ENCODE results near the gene TTC39C. TPM values are rescaled to one million over a fixed set of nuclear protein-coding genes. Genes with fewer than 3 reads are reported as not detected.

Gene TTC39C
- polyA plus RNA-seq, 3 donors = 4.3 to 29.5 (median 8.3) TPM

DNA sequence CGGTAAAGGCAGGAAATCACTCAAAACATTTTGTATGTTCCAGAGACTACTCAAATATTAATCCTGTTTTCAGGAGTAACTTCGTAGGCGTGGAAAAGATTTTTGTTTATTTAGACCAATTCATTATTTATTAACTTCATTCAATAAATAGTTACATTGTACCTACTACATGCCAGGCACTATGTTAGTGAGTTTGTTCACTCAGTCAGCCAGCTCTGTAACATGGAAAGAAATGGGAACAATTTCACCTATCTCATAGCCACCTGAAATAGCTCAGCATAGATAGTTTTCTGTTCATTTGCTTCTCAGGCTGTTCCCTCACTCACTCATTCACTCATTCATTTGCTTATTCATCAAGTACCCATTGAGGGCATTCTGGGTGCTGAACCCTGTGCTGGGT lies 34.6 kb downstream of the TTC39C start:
- H3K79me2 ChIP-seq (ENCODE audit: insufficient read depth, low read length) = peaks cover 96% of the 10 kb centered on the region
- Mint-ChIP-seq H3K36me3 (peaks cover 0 to 9% of the 10 kb centered on the region in 2 donors), H3K27me3 (ENCODE audit: low read depth in 3 of 3) (peaks cover 0 to 1% (median 0%) of the 10 kb centered on the region in 3 donors), H3K27ac (peak overlapping the region in 3 of 7 donors; percentile 55 to 70 (median 66)), H3K4me3 (no peak overlapping the region), H3K4me1 (peaks cover 8% of the 10 kb centered on the region), H3K9me3 (no peaks in the 10 kb centered on the region)
- no peaks in the 10 kb centered on the region for H3K9me3 ChIP-seq (replicated peaks in 1 of 2; ENCODE audit: control insufficient read depth in 1 of 2, insufficient read depth in 1 of 2, low read length in 2 of 2)
- H2AFZ ChIP-seq (ENCODE audit: insufficient read depth, low read depth, low read length, poor library complexity, severe bottlenecking) = no peak overlapping the region
- intact Hi-C loops (cut with micrococcal nuclease) = no loop called here
- no peak overlapping the region for H3K27ac ChIP-seq (ENCODE audit: low read depth in 1 of 2, low read length in 2 of 2)
- no peak overlapping the region for H3K4me2 ChIP-seq (replicated peaks; ENCODE audit: extremely low read depth, low read length, poor library complexity, severe bottlenecking)
- no peaks in the 10 kb centered on the region for H3K36me3 ChIP-seq (replicated peaks in 1 of 2; ENCODE audit: control insufficient read depth in 1 of 2, insufficient read depth in 2 of 2, low read length in 2 of 2)
- H3K27me3 ChIP-seq (ENCODE audit: control insufficient read depth in 2 of 2, insufficient read depth in 2 of 2, low read length in 2 of 2) = no peaks in the 10 kb centered on the region
- no peak overlapping the region for H3K4me3 ChIP-seq (replicated peaks in 1 of 3; ENCODE audit: low read depth in 2 of 3, low read length in 3 of 3)
- DNase-seq = no peak
- WGBS (ENCODE audit: insufficient coverage) = no CpG with 5 or more reads among the region's 3 CpGs
- TF ChIP-seq, protein P1, sequence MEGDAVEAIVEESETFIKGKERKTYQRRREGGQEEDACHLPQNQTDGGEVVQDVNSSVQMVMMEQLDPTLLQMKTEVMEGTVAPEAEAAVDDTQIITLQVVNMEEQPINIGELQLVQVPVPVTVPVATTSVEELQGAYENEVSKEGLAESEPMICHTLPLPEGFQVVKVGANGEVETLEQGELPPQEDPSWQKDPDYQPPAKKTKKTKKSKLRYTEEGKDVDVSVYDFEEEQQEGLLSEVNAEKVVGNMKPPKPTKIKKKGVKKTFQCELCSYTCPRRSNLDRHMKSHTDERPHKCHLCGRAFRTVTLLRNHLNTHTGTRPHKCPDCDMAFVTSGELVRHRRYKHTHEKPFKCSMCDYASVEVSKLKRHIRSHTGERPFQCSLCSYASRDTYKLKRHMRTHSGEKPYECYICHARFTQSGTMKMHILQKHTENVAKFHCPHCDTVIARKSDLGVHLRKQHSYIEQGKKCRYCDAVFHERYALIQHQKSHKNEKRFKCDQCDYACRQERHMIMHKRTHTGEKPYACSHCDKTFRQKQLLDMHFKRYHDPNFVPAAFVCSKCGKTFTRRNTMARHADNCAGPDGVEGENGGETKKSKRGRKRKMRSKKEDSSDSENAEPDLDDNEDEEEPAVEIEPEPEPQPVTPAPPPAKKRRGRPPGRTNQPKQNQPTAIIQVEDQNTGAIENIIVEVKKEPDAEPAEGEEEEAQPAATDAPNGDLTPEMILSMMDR (IDR thresholded peaks at IDR 0.05) = no peak
- H4K20me1 ChIP-seq (ENCODE audit: insufficient read depth, low read length) = peaks cover 37% of the 10 kb centered on the region
- peaks cover 1 to 3% of the 10 kb centered on the region in 2 donors for H3K4me1 ChIP-seq (ENCODE audit: control insufficient read depth in 1 of 2, insufficient read depth in 2 of 2, low read length in 2 of 2)
- no peak overlapping the region for H3K9ac ChIP-seq (ENCODE audit: insufficient read depth, low read length, poor library complexity, severe bottlenecking)

DNA sequence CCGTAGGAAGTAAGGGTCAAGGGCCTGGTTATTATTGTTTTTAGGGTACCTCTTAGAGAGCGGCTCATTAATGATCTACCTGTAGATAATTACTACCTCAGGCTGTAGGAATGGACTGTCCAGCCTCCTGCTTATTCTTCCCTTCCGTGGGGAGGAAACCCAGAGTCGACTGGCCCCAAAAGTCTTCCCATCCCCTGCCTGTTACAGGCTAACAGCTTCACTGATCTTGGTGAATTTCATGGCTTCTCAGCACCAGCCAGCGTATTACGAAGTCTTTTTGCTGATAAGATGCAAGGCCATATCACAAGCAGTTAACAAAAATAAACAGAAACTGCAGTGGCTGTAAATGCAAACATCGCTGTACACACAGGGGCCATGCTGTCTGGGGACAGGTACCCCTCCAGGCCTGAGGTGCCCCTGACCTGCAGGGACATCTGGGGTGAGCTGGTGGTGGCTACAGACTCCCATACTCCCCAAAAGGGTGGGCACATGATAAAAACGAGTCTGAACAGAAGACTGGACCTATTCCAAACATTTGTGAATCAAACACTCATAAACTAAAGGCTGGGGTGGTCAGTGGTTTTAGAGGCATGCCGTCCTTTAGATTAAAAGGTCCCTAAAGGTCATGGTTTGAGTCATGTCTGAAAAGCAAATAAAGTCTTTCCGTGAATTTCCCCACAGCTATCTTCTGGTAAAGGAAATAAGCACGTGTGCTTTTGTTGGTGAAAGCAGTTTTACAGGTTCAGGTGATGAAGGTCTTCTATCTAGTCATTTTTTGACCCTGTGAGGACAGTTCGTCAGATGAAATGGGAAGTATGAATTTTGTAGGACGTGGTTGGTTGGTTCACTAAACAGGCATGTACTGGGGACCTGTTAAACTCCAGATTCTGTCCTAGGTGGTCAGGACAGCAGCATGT lies 36.7 kb downstream of the TTC39C start:
- Histone ChIP-seq H3K79me2 (ENCODE audit: insufficient read depth, low read length) (peaks cover 100% of the 10 kb centered on the region), H4K20me1 (ENCODE audit: insufficient read depth, low read length) (peaks cover 48% of the 10 kb centered on the region), H3K4me3 (replicated peaks in 1 of 3; ENCODE audit: low read depth in 2 of 3, low read length in 3 of 3) (no peak overlapping the region), H3K4me2 (replicated peaks; ENCODE audit: extremely low read depth, low read length, poor library complexity, severe bottlenecking) (no peak overlapping the region), H3K9me3 (replicated peaks in 1 of 2; ENCODE audit: control insufficient read depth in 1 of 2, insufficient read depth in 1 of 2, low read length in 2 of 2) (no peaks in the 10 kb centered on the region), H3K4me1 (ENCODE audit: control insufficient read depth in 1 of 2, insufficient read depth in 2 of 2, low read length in 2 of 2) (no peaks in the 10 kb centered on the region), H3K27me3 (ENCODE audit: control insufficient read depth in 2 of 2, insufficient read depth in 2 of 2, low read length in 2 of 2) (no peaks in the 10 kb centered on the region), H3K9ac (ENCODE audit: insufficient read depth, low read length, poor library complexity, severe bottlenecking) (no peak overlapping the region), H2AFZ (ENCODE audit: insufficient read depth, low read depth, low read length, poor library complexity, severe bottlenecking) (no peak overlapping the region), H3K27ac (ENCODE audit: low read depth in 1 of 2, low read length in 2 of 2) (no peak overlapping the region), H3K36me3 (replicated peaks in 1 of 2; ENCODE audit: control insufficient read depth in 1 of 2, insufficient read depth in 2 of 2, low read length in 2 of 2) (no peaks in the 10 kb centered on the region)
- Mint-ChIP-seq H3K9me3 (no peaks in the 10 kb centered on the region), H3K36me3 (peaks cover 4 to 9% of the 10 kb centered on the region in 2 donors), H3K27me3 (ENCODE audit: low read depth in 3 of 3) (peaks cover 0 to 1% (median 0%) of the 10 kb centered on the region in 3 donors), H3K27ac (no peak overlapping the region), H3K4me3 (no peak overlapping the region), H3K4me1 (peaks cover 10% of the 10 kb centered on the region)
- WGBS (ENCODE audit: insufficient coverage) = 87% methylated on average over 7 of the region's 13 CpGs
- intact Hi-C loops (cut with micrococcal nuclease) = no loop called here
- TF ChIP-seq, protein P1 (IDR thresholded peaks at IDR 0.05) = no peak
- no peak for DNase-seq

All from CD14-positive monocyte (primary cell).